ENCODE results near the gene KCNMA1.

KCNMA1 gene

GRCh38 chr10:76887223-76888010 is 750.2 kb downstream of the KCNMA1 start:
- no peak for DNase-seq (ENCODE audit: low read depth)

GRCh38 chr10:76885816-76886215 is 751.8 kb downstream of the KCNMA1 start:
- DNase-seq (ENCODE audit: low read depth), result no peak

GRCh38 chr10:76884673-76885275 is 752.8 kb downstream of the KCNMA1 start:
- no peak for DNase-seq (ENCODE audit: low read depth)

- no peak for DNase-seq (ENCODE audit: low read depth)
Observed at GRCh38 chr10:76883596-76883995, 754.0 kb downstream of the KCNMA1 start.

- DNase-seq (ENCODE audit: low read depth), result no peak
Observed at GRCh38 chr10:76882796-76883195, 754.8 kb downstream of the KCNMA1 start.

- no peak for DNase-seq (ENCODE audit: low read depth)
Observed at GRCh38 chr10:76882245-76882644, 755.4 kb downstream of the KCNMA1 start.

GRCh38 chr10:76881477-76882220 is 756.0 kb downstream of the KCNMA1 start:
- peak; percentile 17 for DNase-seq (ENCODE audit: low read depth)

- DNase-seq (ENCODE audit: low read depth), result no peak
Observed at GRCh38 chr10:76880931-76881330, 756.7 kb downstream of the KCNMA1 start.

- DNase-seq (ENCODE audit: low read depth), result no peak
Observed at GRCh38 chr10:76879116-76879913, 758.3 kb downstream of the KCNMA1 start.

GRCh38 chr10:76878514-76878913 is 759.1 kb downstream of the KCNMA1 start:
- no peak for DNase-seq (ENCODE audit: low read depth)

- no peak for DNase-seq (ENCODE audit: low read depth)
Observed at GRCh38 chr10:76874896-76875295, 762.7 kb downstream of the KCNMA1 start.

- peak; percentile 29 for DNase-seq (ENCODE audit: low read depth)
Observed at GRCh38 chr10:76874176-76874575, 763.4 kb downstream of the KCNMA1 start.

- no peak for DNase-seq (ENCODE audit: low read depth)
Observed at GRCh38 chr10:76871697-76872295, 765.8 kb downstream of the KCNMA1 start.

GRCh38 chr10:76869931-76870330 is 767.7 kb downstream of the KCNMA1 start:
- DNase-seq (ENCODE audit: low read depth), result no peak

- DNase-seq (ENCODE audit: low read depth), result no peak
Observed at GRCh38 chr10:76868098-76868977, 769.3 kb downstream of the KCNMA1 start.

- no peak for DNase-seq (ENCODE audit: low read depth)
Observed at GRCh38 chr10:76866841-76867586, 770.6 kb downstream of the KCNMA1 start.

GRCh38 chr10:76864922-76865321 is 772.7 kb downstream of the KCNMA1 start:
- DNase-seq (ENCODE audit: low read depth), result no peak

GRCh38 chr10:76858721-76859120 is 778.9 kb downstream of the KCNMA1 start:
- DNase-seq (ENCODE audit: low read depth), result no peak

GRCh38 chr10:76840802-76841201 is 796.8 kb downstream of the KCNMA1 start:
- DNase-seq (ENCODE audit: low read depth), result no peak

GRCh38 chr10:76839276-76839675 is 798.3 kb downstream of the KCNMA1 start:
- no peak for DNase-seq (ENCODE audit: low read depth)
